GM12874 (cell line): ENCODE results near the gene TRAPPC6A.

Experiments
- TF ChIP-seq, protein P1 (sequence below): IDR thresholded peaks from 2 replicates; pipeline ENCODE4 v1.5.1; 2011; ENCODE audit warnings: low read depth, mild to moderate bottlenecking, control low read depth, low read length, moderate library complexity; ENCODE audit not compliant: insufficient read depth

Gene TRAPPC6A

GRCh38 chr19:45156011-45156630, 21.9 kb downstream of the TRAPPC6A start:
- TF ChIP-seq, protein P1, sequence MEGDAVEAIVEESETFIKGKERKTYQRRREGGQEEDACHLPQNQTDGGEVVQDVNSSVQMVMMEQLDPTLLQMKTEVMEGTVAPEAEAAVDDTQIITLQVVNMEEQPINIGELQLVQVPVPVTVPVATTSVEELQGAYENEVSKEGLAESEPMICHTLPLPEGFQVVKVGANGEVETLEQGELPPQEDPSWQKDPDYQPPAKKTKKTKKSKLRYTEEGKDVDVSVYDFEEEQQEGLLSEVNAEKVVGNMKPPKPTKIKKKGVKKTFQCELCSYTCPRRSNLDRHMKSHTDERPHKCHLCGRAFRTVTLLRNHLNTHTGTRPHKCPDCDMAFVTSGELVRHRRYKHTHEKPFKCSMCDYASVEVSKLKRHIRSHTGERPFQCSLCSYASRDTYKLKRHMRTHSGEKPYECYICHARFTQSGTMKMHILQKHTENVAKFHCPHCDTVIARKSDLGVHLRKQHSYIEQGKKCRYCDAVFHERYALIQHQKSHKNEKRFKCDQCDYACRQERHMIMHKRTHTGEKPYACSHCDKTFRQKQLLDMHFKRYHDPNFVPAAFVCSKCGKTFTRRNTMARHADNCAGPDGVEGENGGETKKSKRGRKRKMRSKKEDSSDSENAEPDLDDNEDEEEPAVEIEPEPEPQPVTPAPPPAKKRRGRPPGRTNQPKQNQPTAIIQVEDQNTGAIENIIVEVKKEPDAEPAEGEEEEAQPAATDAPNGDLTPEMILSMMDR: no peak

- TF ChIP-seq, protein P1: no peak
Observed at GRCh38 chr19:45154064-45154827, 23.8 kb downstream of the TRAPPC6A start.

DNA sequence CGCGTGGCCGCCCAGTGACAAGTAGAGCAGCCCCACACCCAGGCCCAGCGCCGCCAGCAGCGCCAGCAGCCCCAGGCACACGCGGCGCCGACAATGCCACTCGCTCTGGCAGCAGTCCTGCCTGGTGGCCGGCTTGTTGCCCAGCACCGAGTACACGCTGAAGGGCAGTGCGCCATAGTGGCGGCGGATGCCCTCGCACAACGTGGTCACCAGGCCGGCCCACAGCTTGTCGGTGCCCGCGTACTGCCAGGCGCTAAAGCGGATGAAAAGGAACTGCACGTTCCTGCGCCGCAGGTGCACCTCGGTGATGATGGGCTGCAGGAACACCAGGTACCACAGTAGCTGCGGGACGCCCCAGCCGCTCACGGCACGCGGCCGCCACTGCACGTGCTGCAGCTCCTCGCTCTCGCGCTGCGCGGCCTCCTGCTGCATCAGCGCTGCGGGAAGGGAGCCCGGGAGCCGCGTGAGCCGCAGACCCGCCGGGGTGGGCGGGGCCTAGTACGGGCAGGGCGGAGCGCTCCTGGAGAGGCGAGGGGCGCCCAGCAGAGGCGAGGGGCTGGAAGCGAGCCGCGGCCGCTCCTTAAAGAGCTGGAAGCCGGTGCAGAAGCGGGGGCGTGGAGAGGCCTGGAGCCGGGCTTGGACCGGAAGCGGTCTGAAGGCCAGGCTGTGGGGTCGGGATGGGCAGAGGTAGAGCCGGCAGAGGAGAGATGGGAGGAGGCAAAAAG, 24.5 kb downstream of the TRAPPC6A start:
- TF ChIP-seq, protein P1: no peak

DNA sequence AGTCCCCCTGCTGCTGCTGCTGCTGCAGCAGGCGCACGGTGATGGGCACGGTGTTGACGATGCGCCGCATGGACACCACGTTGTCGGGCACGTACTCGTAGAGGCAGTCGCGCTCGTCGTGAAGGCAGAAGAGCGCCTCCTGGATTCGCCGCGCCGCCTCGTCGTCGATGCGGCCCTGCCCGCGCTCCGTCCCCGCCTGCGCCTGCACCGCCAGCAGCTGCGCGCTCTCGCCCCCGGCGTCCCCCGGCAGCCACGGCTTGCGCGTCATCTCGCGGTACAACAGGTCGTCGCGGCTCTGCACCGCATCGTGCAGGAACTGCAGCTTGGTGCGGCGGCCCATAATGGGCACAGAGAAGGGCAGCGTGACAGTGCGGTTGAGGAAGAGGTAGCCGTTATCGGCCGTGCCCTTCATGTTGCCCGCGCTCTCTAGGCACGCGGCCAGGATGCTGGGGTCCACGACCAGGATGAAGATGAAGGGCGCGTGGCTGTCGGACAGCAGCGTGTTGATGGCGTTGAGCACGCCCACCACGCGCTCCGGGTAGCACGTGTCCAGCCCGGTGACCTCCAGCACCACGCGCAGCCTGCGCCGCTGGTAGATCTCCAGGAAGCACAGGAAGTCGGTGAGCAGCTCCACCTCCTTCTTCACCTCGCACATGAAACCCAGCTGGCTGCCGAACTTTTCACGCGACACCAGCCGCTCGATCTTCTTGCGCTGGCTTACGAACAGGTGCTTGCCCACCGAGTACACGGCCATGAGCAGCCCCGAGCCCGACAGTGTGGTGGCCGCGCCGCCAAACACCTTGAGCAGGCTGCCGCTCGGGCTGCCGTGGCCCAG, 25.3 kb downstream of the TRAPPC6A start:
- TF ChIP-seq, protein P1: no peak

GRCh38 chr19:45151821-45152503, 26.1 kb downstream of the TRAPPC6A start:
- TF ChIP-seq, protein P1: no peak

GRCh38 chr19:45151320-45151719, 26.7 kb downstream of the TRAPPC6A start:
- TF ChIP-seq, protein P1: no peak
